ENCODE measurements around the gene DOCK1. TPM values are rescaled to one million over a fixed set of nuclear protein-coding genes. Genes with fewer than 3 reads are reported as not detected.

Gene DOCK1
- total and polyA plus RNA-seq, 8 donors: 46.4 to 77.7 (median 71.3) TPM

DNA sequence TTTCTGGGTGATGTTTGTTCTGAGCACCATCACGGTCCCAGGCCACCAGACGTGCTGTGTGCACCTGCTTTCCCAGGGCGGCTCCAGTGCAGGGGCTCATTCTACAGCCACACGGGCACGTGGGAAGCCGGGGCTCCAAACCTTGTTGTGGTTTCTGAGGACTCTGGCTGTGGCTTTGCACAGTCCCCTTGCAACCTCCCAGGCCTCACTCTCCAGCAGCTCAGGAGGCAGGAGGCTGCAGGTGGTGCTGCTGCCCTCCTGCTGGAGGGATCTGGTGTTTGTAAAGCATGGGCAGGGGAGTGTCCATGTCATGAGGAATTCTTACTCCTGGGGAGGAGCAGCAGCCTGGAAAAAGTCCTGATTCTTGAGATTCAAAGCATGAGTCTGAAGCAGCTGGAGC, 236.9 kb downstream of the DOCK1 start:
- Histone ChIP-seq H3K27me3 (no peaks in the 10 kb centered on the region), H3K36me3 (no peaks in the 10 kb centered on the region), H3K4me3 (no peak overlapping the region), H3K27ac (no peak overlapping the region), H3K4me1 (no peaks in the 10 kb centered on the region), H3K9me3 (no peaks in the 10 kb centered on the region)
- TF ChIP-seq, protein P1, sequence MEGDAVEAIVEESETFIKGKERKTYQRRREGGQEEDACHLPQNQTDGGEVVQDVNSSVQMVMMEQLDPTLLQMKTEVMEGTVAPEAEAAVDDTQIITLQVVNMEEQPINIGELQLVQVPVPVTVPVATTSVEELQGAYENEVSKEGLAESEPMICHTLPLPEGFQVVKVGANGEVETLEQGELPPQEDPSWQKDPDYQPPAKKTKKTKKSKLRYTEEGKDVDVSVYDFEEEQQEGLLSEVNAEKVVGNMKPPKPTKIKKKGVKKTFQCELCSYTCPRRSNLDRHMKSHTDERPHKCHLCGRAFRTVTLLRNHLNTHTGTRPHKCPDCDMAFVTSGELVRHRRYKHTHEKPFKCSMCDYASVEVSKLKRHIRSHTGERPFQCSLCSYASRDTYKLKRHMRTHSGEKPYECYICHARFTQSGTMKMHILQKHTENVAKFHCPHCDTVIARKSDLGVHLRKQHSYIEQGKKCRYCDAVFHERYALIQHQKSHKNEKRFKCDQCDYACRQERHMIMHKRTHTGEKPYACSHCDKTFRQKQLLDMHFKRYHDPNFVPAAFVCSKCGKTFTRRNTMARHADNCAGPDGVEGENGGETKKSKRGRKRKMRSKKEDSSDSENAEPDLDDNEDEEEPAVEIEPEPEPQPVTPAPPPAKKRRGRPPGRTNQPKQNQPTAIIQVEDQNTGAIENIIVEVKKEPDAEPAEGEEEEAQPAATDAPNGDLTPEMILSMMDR (IDR thresholded peaks at IDR 0.05): no peak
- DNase-seq (no peak), ATAC-seq (no peak)
- intact Hi-C loops (cut with DNase I): no loop called here

DNA sequence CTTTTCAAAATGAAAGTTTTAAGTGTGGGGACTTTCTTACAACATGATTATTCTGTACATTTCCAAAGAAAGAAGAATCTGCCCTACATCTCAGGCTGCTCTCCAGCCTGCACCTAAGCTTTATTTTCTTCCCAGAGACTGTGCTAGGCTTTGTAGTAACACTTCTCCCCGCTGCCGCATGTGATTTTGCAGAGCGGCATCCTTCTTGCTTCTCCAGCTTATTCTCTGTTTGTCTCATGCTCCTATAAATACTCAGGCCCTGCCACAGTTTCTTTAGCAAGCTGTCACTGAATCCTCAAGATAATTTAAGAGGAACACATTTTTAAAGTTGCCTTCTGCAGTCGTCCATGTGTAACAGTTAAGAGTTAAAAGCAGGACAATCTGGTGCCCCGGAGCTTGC, 237.6 kb downstream of the DOCK1 start:
- Histone ChIP-seq H3K4me1 (no peaks in the 10 kb centered on the region), H3K27me3 (no peaks in the 10 kb centered on the region), H3K27ac (no peak overlapping the region), H3K36me3 (no peaks in the 10 kb centered on the region), H3K9me3 (no peaks in the 10 kb centered on the region), H3K4me3 (no peak overlapping the region)
- ATAC-seq: no peak
- TF ChIP-seq, protein P1 (IDR thresholded peaks at IDR 0.05): no peak
- intact Hi-C loops (cut with DNase I): no loop called here
- no peak for DNase-seq

DNA sequence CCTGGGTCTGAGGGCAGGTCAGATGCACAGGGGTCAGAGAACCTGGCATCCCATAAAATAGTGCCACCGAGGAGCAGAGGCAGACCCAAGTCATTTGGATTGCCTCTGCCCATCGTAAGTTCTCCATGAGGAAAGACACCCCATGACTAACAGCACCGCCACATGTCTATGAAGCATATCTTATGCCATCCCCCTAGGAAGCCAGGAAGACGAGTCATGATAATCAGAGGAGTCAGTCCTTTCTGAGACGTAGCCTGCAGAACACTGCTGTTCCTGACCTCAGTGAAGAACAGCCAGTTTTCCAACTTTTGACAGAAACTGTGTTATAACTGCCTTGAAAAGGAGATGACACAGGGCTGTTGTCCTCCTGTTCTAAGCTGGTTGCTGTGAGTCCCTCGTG, 239.9 kb downstream of the DOCK1 start:
- intact Hi-C loops (cut with DNase I): no loop called here

DNA sequence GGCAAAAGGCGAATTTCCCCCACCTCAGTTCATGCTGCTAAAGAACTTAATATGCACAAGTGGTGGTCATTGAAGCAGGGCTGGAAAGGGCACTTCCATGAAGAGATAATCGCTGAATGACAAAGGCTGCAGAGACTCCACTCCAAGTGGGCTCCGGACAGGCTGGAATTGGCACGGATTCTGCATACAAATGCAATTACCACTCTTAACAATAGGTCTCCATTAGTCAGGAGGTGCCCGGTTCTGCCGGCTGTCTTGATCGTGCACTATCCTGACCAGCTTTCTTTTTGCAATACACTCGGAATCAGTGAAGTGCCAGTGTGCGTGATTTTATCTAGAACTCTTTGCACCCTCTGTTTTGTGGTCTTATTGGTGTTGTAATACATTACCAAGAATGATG, 241.4 kb downstream of the DOCK1 start:
- TF ChIP-seq, protein P1 (IDR thresholded peaks at IDR 0.05): no peak
- Histone ChIP-seq H3K4me1 (peaks cover 0 to 6% of the 10 kb centered on the region in 2 donors), H3K27me3 (no peaks in the 10 kb centered on the region), H3K4me3 (no peak overlapping the region), H3K27ac (no peak overlapping the region), H3K9me3 (no peaks in the 10 kb centered on the region), H3K36me3 (no peaks in the 10 kb centered on the region)
- intact Hi-C loops (cut with DNase I): no loop called here
- DNase-seq (no peak), ATAC-seq (no peak)

More for the DNA sequence above, 239.9 kb downstream of the DOCK1 start:
- Histone ChIP-seq H3K9me3 (no peaks in the 10 kb centered on the region), H3K27me3 (no peaks in the 10 kb centered on the region), H3K27ac (no peak overlapping the region), H3K4me3 (no peak overlapping the region), H3K4me1 (peaks cover 0 to 6% of the 10 kb centered on the region in 2 donors), H3K36me3 (no peaks in the 10 kb centered on the region)
- ATAC-seq (no peak), DNase-seq (no peak)
- TF ChIP-seq, protein P1 (IDR thresholded peaks at IDR 0.05): no peak

DNA sequence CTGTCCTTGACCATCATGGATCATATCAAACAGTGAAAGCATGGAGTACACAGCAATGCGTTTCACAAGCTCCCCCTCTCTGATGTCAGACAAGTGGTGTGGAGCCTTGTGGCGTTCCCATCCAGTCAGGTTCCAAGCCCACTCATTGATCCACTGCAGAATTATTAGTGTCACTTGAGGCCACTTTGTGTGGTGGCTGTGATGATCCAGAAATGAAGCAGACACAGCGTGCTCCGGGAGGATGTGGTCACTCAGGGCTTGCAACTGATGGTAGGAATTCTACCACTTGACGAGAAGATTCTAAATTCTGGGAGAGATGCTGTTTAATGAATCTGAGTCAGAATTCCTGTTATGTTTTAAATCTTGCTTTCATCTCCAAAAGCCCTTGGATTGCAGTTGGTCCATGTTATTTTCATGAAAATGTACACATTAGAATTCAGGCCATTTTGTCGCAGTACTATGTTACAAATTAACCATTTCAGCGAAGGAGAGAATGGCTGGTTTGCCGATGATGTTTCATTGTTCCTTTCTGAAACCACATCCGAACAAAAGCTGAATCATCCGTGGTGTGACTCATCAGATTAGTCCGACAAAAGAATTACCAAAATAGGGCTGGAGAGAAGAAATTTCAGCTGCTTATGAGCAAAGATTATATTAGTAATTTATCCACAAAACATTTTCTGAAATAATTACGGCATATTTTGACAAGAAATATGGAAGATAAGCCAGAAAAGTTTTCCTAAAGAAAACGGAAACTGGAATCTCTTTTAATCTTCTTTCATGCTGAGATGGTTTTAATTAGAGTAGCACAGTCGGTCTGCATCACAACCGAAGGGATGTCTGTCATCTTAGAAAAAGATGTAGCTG, 243.1 kb downstream of the DOCK1 start:
- Histone ChIP-seq H3K9me3 (no peaks in the 10 kb centered on the region), H3K4me3 (no peak overlapping the region), H3K27ac (peak overlapping the region in 1 of 2 donors; percentile 37), H3K36me3 (no peaks in the 10 kb centered on the region), H3K4me1 (peaks cover 0 to 16% of the 10 kb centered on the region in 2 donors), H3K27me3 (no peaks in the 10 kb centered on the region)
- TF ChIP-seq, protein P1 (IDR thresholded peaks at IDR 0.05): no peak
- intact Hi-C loops (cut with DNase I): no loop called here
- ATAC-seq (no peak), DNase-seq (no peak)
